HCT116 (cell line): ENCODE results near the gene HBG2. TPM values are rescaled to one million over a fixed set of nuclear protein-coding genes. Genes with fewer than 3 reads are reported as not detected.

ENCODE experiments used
- ATAC-seq: fragments of 200-7000 bp; cut with Tn5 transposase; 2 replicates; pipeline ENCODE4 v1.9.1; 2020; ENCODE audit warnings: mild to moderate bottlenecking, moderate library complexity
- BruUV-seq: library from RNA; stranded (reverse); fragments of 400-500 nt; replicated peaks from 2 replicates; lab custom pipeline; 2021; lab: Mats Ljungman, UMichigan
- CTCF ChIA-PET: fragments of 300-600 bp; sonication (Branson Sonifier 250); formaldehyde crosslinking; loops from one replicate; lab custom pipeline; 2021; ENCODE audit warnings: antibody characterized with exemption; lab: Charles Lee
- POLR2A ChIA-PET: fragments of 300-600, 350-600 bp; sonication (Branson Sonifier 250); formaldehyde crosslinking; loops from one replicate; lab custom pipeline; 2021; ENCODE audit warnings: antibody characterized with exemption; lab: Charles Lee
- RAD21 ChIA-PET, 2 experiments: fragments of 300-600 bp; sonication (Branson Sonifier 250); formaldehyde crosslinking; loops; one replicate each; lab custom pipeline; 2023; ENCODE audit warnings: low total read pairs in 2 of 2; ENCODE audit not compliant: uncharacterized antibody in 2 of 2, unreplicated experiment in 2 of 2, low non-redundant PET in 1 of 2; lab: Charles Lee
- DNase-seq: peaks from one replicate; pipeline ENCODE4 v3.0.0-alpha.2; 2010; ENCODE audit warnings: low read depth, low spot score
- H2AFZ ChIP-seq: fragments of 200-600 bp; shearing (Covaris generic), sonication (generic); 2 replicates; pipeline ENCODE4 v1.6.1; 2017; ENCODE audit warnings: low read depth, mixed run types, mixed read lengths, antibody characterized with exemption, low read length; ENCODE audit not compliant: poor library complexity, severe bottlenecking
- H3K27ac ChIP-seq: 2 replicates; pipeline ENCODE4 v1.5.1; 2012; ENCODE audit warnings: low read depth, low read length
- H3K27me3 ChIP-seq: fragments of 200-600 bp; sonication (generic); 2 replicates; pipeline ENCODE4 v1.6.1; 2016; ENCODE audit warnings: mixed run types, low read length, mixed read lengths; ENCODE audit not compliant: insufficient read depth
- H3K36me3 ChIP-seq, 2 experiments: fragments of 200-500 bp in 1 of 2; fragments of 200-600 bp in 1 of 2; sonication (Bioruptor generic) in 1 of 2; sonication (generic) in 1 of 2; 2 replicates each; pipeline versions ENCODE4 v1.5.1 to v1.6.1; 2014 to 2016; ENCODE audit warnings: low read length in 2 of 2, inconsistent platforms in 1 of 2, mixed read lengths in 1 of 2, mixed run types in 1 of 2; ENCODE audit not compliant: insufficient read depth in 2 of 2, control insufficient read depth in 1 of 2
- H3K4me1 ChIP-seq, 2 experiments: fragments of 200-600 bp in 1 of 2; sonication (generic) in 1 of 2; 2 replicates each; pipeline versions ENCODE4 v1.5.1 to v1.6.1; 2012 to 2017; ENCODE audit warnings: low read length in 2 of 2, inconsistent platforms in 1 of 2, mild to moderate bottlenecking in 1 of 2, mixed read lengths in 1 of 2, mixed run types in 1 of 2, moderate library complexity in 1 of 2; ENCODE audit not compliant: insufficient read depth in 2 of 2, control insufficient read depth in 1 of 2
- H3K4me2 ChIP-seq: fragments of 200-600 bp; sonication (generic); 2 replicates; pipeline ENCODE4 v1.6.1; 2017; ENCODE audit warnings: mixed run types, low read length, mixed read lengths
- H3K4me3 ChIP-seq, 2 experiments: fragments of 200-600 bp in 1 of 2; sonication (generic) in 1 of 2; replicated peaks in 1 of 2; 2 replicates each; pipeline ENCODE4 v1.5.1; 2011 to 2016; ENCODE audit warnings: low read length in 2 of 2, control low read depth in 1 of 2, low read depth in 1 of 2, mild to moderate bottlenecking in 1 of 2, mixed read lengths in 1 of 2, mixed run types in 1 of 2
- H3K79me2 ChIP-seq: fragments of 200-600 bp; sonication (generic); 2 replicates; pipeline ENCODE4 v1.6.1; 2017; ENCODE audit warnings: mild to moderate bottlenecking, mixed run types, low read length, moderate library complexity, mixed read lengths; ENCODE audit not compliant: insufficient read depth
- H3K9ac ChIP-seq: fragments of 200-600 bp; sonication (generic); 2 replicates; pipeline ENCODE4 v1.6.1; 2016; ENCODE audit warnings: low read length, mixed read lengths
- H3K9me2 ChIP-seq: fragments of 200-600 bp; sonication (generic), shearing (Covaris generic); 2 replicates; pipeline ENCODE4 v1.6.1; 2017; ENCODE audit warnings: mixed run types, mild to moderate bottlenecking, moderate library complexity; ENCODE audit not compliant: insufficient read depth
- H3K9me3 ChIP-seq, 2 experiments: fragments of 200-500 bp in 1 of 2; fragments of 200-600 bp in 1 of 2; sonication (Bioruptor generic) in 1 of 2; sonication (generic) in 1 of 2; 2 replicates each; pipeline ENCODE4 v1.6.1; 2014 to 2017; ENCODE audit warnings: low read length in 2 of 2, mixed read lengths in 2 of 2, inconsistent platforms in 1 of 2, low read depth in 1 of 2, mild to moderate bottlenecking in 1 of 2, mixed run types in 1 of 2, moderate library complexity in 1 of 2; ENCODE audit not compliant: control insufficient read depth in 1 of 2, insufficient read depth in 1 of 2
- H4K20me1 ChIP-seq: fragments of 200-600 bp; sonication (generic), shearing (Covaris generic); 2 replicates; pipeline ENCODE4 v1.6.1; 2017; ENCODE audit warnings: mixed run types, mild to moderate bottlenecking, moderate library complexity; ENCODE audit not compliant: insufficient read depth
- CBX3 ChIP-seq: IDR thresholded peaks from 2 replicates; pipeline ENCODE4 v1.6.1; 2012; ENCODE audit warnings: low read depth
- CEBPB ChIP-seq: IDR thresholded peaks from 2 replicates; pipeline ENCODE4 v1.6.1; 2012; ENCODE audit warnings: low read depth
- EGR1 ChIP-seq: IDR thresholded peaks from 2 replicates; pipeline ENCODE4 v1.6.1; 2012; ENCODE audit warnings: low read depth
- ELF1 ChIP-seq: IDR thresholded peaks from 2 replicates; pipeline ENCODE4 v1.6.1; 2012; ENCODE audit warnings: low read depth, borderline replicate concordance
- EZH2phosphoT487 ChIP-seq: fragments of 200-600 bp; IDR thresholded peaks from 2 replicates; pipeline ENCODE4 v1.6.1; 2018; ENCODE audit warnings: antibody characterized with exemption, borderline replicate concordance
- FOSL1 ChIP-seq: IDR thresholded peaks from 2 replicates; pipeline ENCODE4 v1.6.1; 2012; ENCODE audit warnings: low read depth
- JUND ChIP-seq: IDR thresholded peaks from 2 replicates; pipeline ENCODE4 v1.6.1; 2012
- POLR2A ChIP-seq: IDR thresholded peaks from 2 replicates; pipeline ENCODE4 v1.7.0; 2011; ENCODE audit warnings: borderline replicate concordance; ENCODE audit not compliant: insufficient read depth, insufficient read length; ENCODE audit errors: extremely low read depth
- POLR2AphosphoS5 ChIP-seq: IDR thresholded peaks from 2 replicates; pipeline ENCODE4 v1.6.1; 2011; ENCODE audit warnings: mild to moderate bottlenecking, low read depth, low read length, moderate library complexity
- RAD21 ChIP-seq: IDR thresholded peaks from 2 replicates; pipeline ENCODE4 v1.6.1; 2012; ENCODE audit warnings: low read depth, mild to moderate bottlenecking
- SIN3A ChIP-seq: IDR thresholded peaks from 2 replicates; pipeline ENCODE4 v1.6.1; 2012; ENCODE audit warnings: low read depth
- SP1 ChIP-seq: IDR thresholded peaks from 2 replicates; pipeline ENCODE4 v1.6.1; 2012; ENCODE audit warnings: low read depth
- SRF ChIP-seq: IDR thresholded peaks from 2 replicates; pipeline ENCODE4 v1.6.1; 2012; ENCODE audit warnings: low read depth
- TCF7L2 ChIP-seq: IDR thresholded peaks from 2 replicates; pipeline ENCODE4 v1.7.0; 2011; ENCODE audit warnings: borderline replicate concordance, inconsistent platforms; ENCODE audit not compliant: insufficient read depth, insufficient read length; ENCODE audit errors: extremely low read depth
- YY1 ChIP-seq: IDR thresholded peaks from 2 replicates; pipeline ENCODE4 v1.6.1; 2011; ENCODE audit warnings: low read length, low read depth, moderate library complexity, mild to moderate bottlenecking; ENCODE audit not compliant: insufficient replicate concordance; ENCODE audit errors: extremely low read depth
- ZFX ChIP-seq: fragments of 450-650 bp; IDR thresholded peaks from 2 replicates; pipeline ENCODE4 v1.6.1; 2017
- ZNF274 ChIP-seq: fragments of 200-500 bp; sonication (Bioruptor generic); IDR thresholded peaks from 2 replicates; pipeline ENCODE4 v1.6.1; 2014; ENCODE audit warnings: mild to moderate bottlenecking, low read depth, low read length, inconsistent platforms
- intact Hi-C: fragments of 100-400 bp; cut with micrococcal nuclease; formaldehyde crosslinking; loops from 2 replicates; pipeline ENCODE4 v1.10.0; 2022
- total RNA-seq: library from RNA; stranded (reverse); gene quantifications from one replicate; pipeline ENCODE4 v1.2.1, GENCODE V29; 2021; ENCODE audit not compliant: unreplicated experiment
- TF ChIP-seq, protein P1 (sequence below): IDR thresholded peaks from 2 replicates; pipeline ENCODE4 v1.6.1; 2012
- TF ChIP-seq, protein P2 (sequence below), 3 experiments: fragments of 200-600 bp in 1 of 3; sonication (generic) in 1 of 3; IDR thresholded peaks in 2 of 3; conservative IDR thresholded peaks in 1 of 3; 2 replicates each; pipeline ENCODE4 v1.5.1; 2012 to 2017; ENCODE audit warnings: low read depth in 2 of 3, low read length in 2 of 3, antibody characterized with exemption in 1 of 3, borderline replicate concordance in 1 of 3, control low read depth in 1 of 3, mild to moderate bottlenecking in 1 of 3, mixed read lengths in 1 of 3, mixed run types in 1 of 3, moderate library complexity in 1 of 3; ENCODE audit not compliant: insufficient read depth in 1 of 3
- TF ChIP-seq, protein P3 (sequence below): IDR thresholded peaks from 2 replicates; pipeline ENCODE4 v1.6.1; 2011; ENCODE audit warnings: mild to moderate bottlenecking, low read length, moderate library complexity; ENCODE audit not compliant: insufficient replicate concordance; ENCODE audit errors: extremely low read depth

HBG2 gene
- total RNA-seq, 1 experiment from 2014 or later, result 48.1 TPM

DNA sequence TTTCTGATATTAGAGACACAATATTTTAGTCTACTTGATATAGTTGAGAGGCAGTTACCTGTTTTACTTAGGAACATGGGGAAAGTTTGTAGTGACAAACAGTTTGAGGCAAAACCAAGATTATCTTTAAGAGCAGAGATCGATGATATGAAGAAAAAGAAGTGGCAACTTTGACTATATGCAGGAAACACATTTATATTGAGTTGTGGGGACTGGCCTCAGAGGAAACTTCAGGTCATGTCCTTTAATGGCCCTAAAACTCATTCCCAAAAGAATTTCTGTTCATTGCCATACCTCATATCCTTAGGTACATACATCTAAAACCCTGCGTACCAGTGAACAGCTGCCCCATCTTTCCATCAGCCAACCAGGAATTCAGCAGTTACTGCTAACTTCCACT lies 9.4 kb downstream of the HBG2 start:
- Histone ChIP-seq H3K27me3 (peaks cover 70% of the 10 kb centered on the region), H3K79me2 (no peaks in the 10 kb centered on the region), H3K36me3 (no peaks in the 10 kb centered on the region), H3K9me3 (no peaks in the 10 kb centered on the region), H4K20me1 (no peaks in the 10 kb centered on the region), H3K4me1 (no peaks in the 10 kb centered on the region), H3K27ac (no peak overlapping the region), H3K9me2 (no peaks in the 10 kb centered on the region), H3K4me3 (no peak overlapping the region), H3K9ac (no peak overlapping the region), H2AFZ (no peak overlapping the region), H3K4me2 (no peak overlapping the region)
- ChIA-PET RAD21 (no interaction called here), CTCF (no interaction called here), POLR2A (no interaction called here)
- BruUV-seq, result no TSS peak
- DNase-seq (no peak), ATAC-seq (no peak)
- intact Hi-C loops, result no loop called here
- TF ChIP-seq CEBPB (no peak), POLR2A (no peak), SIN3A (no peak), RAD21 (no peak), ZNF274 (no peak), FOSL1 (no peak), EGR1 (no peak), SRF (no peak), CBX3 (no peak), YY1 (no peak), EZH2phosphoT487 (no peak), ZFX (no peak), JUND (no peak), SP1 (no peak), ELF1 (no peak), POLR2AphosphoS5 (no peak), TCF7L2 (no peak)
- TF ChIP-seq, protein P1, sequence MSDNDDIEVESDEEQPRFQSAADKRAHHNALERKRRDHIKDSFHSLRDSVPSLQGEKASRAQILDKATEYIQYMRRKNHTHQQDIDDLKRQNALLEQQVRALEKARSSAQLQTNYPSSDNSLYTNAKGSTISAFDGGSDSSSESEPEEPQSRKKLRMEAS, result no peak
- TF ChIP-seq, protein P2, sequence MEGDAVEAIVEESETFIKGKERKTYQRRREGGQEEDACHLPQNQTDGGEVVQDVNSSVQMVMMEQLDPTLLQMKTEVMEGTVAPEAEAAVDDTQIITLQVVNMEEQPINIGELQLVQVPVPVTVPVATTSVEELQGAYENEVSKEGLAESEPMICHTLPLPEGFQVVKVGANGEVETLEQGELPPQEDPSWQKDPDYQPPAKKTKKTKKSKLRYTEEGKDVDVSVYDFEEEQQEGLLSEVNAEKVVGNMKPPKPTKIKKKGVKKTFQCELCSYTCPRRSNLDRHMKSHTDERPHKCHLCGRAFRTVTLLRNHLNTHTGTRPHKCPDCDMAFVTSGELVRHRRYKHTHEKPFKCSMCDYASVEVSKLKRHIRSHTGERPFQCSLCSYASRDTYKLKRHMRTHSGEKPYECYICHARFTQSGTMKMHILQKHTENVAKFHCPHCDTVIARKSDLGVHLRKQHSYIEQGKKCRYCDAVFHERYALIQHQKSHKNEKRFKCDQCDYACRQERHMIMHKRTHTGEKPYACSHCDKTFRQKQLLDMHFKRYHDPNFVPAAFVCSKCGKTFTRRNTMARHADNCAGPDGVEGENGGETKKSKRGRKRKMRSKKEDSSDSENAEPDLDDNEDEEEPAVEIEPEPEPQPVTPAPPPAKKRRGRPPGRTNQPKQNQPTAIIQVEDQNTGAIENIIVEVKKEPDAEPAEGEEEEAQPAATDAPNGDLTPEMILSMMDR (IDR thresholded peaks at IDR 0.05 in 2 of 3, conservative IDR thresholded peaks at IDR 0.05 in 1 of 3; ENCODE audit: borderline replicate concordance in 1 of 3, insufficient read depth in 1 of 3, low read depth in 2 of 3, low read length in 2 of 3), result no peak
- TF ChIP-seq, protein P3, sequence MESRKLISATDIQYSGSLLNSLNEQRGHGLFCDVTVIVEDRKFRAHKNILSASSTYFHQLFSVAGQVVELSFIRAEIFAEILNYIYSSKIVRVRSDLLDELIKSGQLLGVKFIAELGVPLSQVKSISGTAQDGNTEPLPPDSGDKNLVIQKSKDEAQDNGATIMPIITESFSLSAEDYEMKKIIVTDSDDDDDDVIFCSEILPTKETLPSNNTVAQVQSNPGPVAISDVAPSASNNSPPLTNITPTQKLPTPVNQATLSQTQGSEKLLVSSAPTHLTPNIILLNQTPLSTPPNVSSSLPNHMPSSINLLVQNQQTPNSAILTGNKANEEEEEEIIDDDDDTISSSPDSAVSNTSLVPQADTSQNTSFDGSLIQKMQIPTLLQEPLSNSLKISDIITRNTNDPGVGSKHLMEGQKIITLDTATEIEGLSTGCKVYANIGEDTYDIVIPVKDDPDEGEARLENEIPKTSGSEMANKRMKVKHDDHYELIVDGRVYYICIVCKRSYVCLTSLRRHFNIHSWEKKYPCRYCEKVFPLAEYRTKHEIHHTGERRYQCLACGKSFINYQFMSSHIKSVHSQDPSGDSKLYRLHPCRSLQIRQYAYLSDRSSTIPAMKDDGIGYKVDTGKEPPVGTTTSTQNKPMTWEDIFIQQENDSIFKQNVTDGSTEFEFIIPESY, result no peak
